Breast epithelium (tissue), 3 donors: Measurements from ENCODE around the gene GYS2.

Experiments
- CTCF ChIP-seq, 3 donors: fragments of 450-650 bp; IDR thresholded peaks; one replicate each; pipeline ENCODE4 v1.5.1; 2016 to 2017; ENCODE audit warnings: antibody characterized with exemption in 3 of 3, mild to moderate bottlenecking in 3 of 3, moderate library complexity in 3 of 3
- POLR2A ChIP-seq: fragments of 450-650 bp; IDR thresholded peaks from one replicate; pipeline ENCODE4 v1.6.1; 2016; ENCODE audit warnings: antibody characterized with exemption, mild to moderate bottlenecking, moderate library complexity
- POLR2AphosphoS5 ChIP-seq, 3 donors: sonication (generic); formaldehyde crosslinking; IDR thresholded peaks; one replicate each; pipeline ENCODE4 v1.6.1; 2017; ENCODE audit warnings: antibody characterized with exemption in 3 of 3

- TF ChIP-seq CTCF (IDR thresholded peaks at IDR 0.05) (no peak), POLR2AphosphoS5 (IDR thresholded peaks at IDR 0.05) (no peak), POLR2A (no peak)
Measured at GRCh38 chr12:21642707-21643389, 38.2 kb upstream of the GYS2 start.
